WTC11 (cell line): ENCODE data around the gene RGS19. TPM values are rescaled to one million over a fixed set of nuclear protein-coding genes. Genes with fewer than 3 reads are reported as not detected.

ENCODE experiments used
- ATAC-seq: fragments of 200-7000 bp; cut with Tn5 transposase; 2 replicates; pipeline ENCODE4 v1.10.0; 2021; ENCODE audit warnings: mild to moderate bottlenecking, moderate library complexity
- CTCF ChIA-PET: fragments of 300-600 bp; sonication (Branson Sonifier 250); formaldehyde crosslinking; loops from one replicate; lab custom pipeline; 2021; ENCODE audit warnings: antibody characterized with exemption; lab: Charles Lee
- POLR2A ChIA-PET: fragments of 350-600 bp; sonication (Branson Sonifier 250); formaldehyde crosslinking; loops from one replicate; lab custom pipeline; 2021; ENCODE audit warnings: antibody characterized with exemption; lab: Charles Lee
- DNase-seq: peaks from one replicate; pipeline ENCODE4 v3.0.0; 2021; ENCODE audit warnings: low spot score
- H3K27ac Mint-ChIP-seq: 2 replicates; pipeline ENCODE4 v1.8.0; 2021; ENCODE audit warnings: mixed read lengths
- H3K27me3 Mint-ChIP-seq: 2 replicates; pipeline ENCODE4 v1.8.0; 2021; ENCODE audit warnings: low read depth, mild to moderate bottlenecking, moderate library complexity, mixed read lengths
- H3K36me3 Mint-ChIP-seq: 2 replicates; pipeline ENCODE4 v1.8.0; 2021; ENCODE audit warnings: mixed read lengths
- H3K4me1 Mint-ChIP-seq: 2 replicates; pipeline ENCODE4 v1.8.0; 2022; ENCODE audit warnings: mixed read lengths
- H3K4me3 Mint-ChIP-seq: 2 replicates; pipeline ENCODE4 v1.8.0; 2021; ENCODE audit warnings: mild to moderate bottlenecking, moderate library complexity, mixed read lengths
- H3K9me3 Mint-ChIP-seq: 2 replicates; pipeline ENCODE4 v1.8.0; 2021; ENCODE audit warnings: mixed read lengths
- ATF6 ChIP-seq: sonication (generic); formaldehyde crosslinking; IDR thresholded peaks from 2 replicates; pipeline ENCODE4 v1.8.1; 2023; ENCODE audit warnings: mild to moderate bottlenecking, missing genetic modification reagents
- CBFB ChIP-seq: sonication (generic); formaldehyde crosslinking; IDR thresholded peaks from 2 replicates; pipeline ENCODE4 v1.8.1; 2022; ENCODE audit warnings: mild to moderate bottlenecking, low read depth, missing genetic modification reagents
- CREM ChIP-seq: sonication (generic); formaldehyde crosslinking; IDR thresholded peaks from 2 replicates; pipeline ENCODE4 v1.8.1; 2022; ENCODE audit warnings: mild to moderate bottlenecking, missing genetic modification reagents, moderate library complexity
- ERG ChIP-seq: fragments of 250-450 bp; sonication (Bioruptor Pico); IDR thresholded peaks from 2 replicates; pipeline ENCODE4 v1.8.0; 2021; ENCODE audit warnings: mild to moderate bottlenecking
- ESRRA ChIP-seq: sonication (generic); formaldehyde crosslinking; IDR thresholded peaks from 2 replicates; pipeline ENCODE4 v1.8.1; 2022; ENCODE audit warnings: mild to moderate bottlenecking, missing genetic modification reagents, borderline replicate concordance
- FOXK1 ChIP-seq: sonication (generic); formaldehyde crosslinking; IDR thresholded peaks from 2 replicates; pipeline ENCODE4 v1.8.0; 2022; ENCODE audit warnings: mild to moderate bottlenecking, moderate library complexity, missing genetic modification reagents
- GTF2I ChIP-seq: fragments of 250-450 bp; sonication (Bioruptor Pico); conservative IDR thresholded peaks from 2 replicates; pipeline ENCODE4 v1.4.0; 2021; ENCODE audit warnings: mild to moderate bottlenecking
- HMGXB4 ChIP-seq: sonication (generic); formaldehyde crosslinking; IDR thresholded peaks from 2 replicates; pipeline ENCODE4 v1.8.1; 2023; ENCODE audit warnings: mild to moderate bottlenecking, moderate library complexity, missing genetic modification reagents
- MYBL2 ChIP-seq: sonication (generic); formaldehyde crosslinking; IDR thresholded peaks from 2 replicates; pipeline ENCODE4 v1.8.1; 2023; ENCODE audit warnings: mild to moderate bottlenecking, moderate library complexity, missing genetic modification reagents
- NR3C1 ChIP-seq: sonication (generic); formaldehyde crosslinking; conservative IDR thresholded peaks from 2 replicates; pipeline ENCODE4 v1.8.1; 2023; ENCODE audit warnings: low read depth, mild to moderate bottlenecking, missing genetic modification reagents
- PREB ChIP-seq: sonication (generic); formaldehyde crosslinking; IDR thresholded peaks from 2 replicates; pipeline ENCODE4 v1.8.1; 2022; ENCODE audit warnings: mild to moderate bottlenecking, missing genetic modification reagents, moderate library complexity, borderline replicate concordance
- RELA ChIP-seq: sonication (generic); formaldehyde crosslinking; IDR thresholded peaks from 2 replicates; pipeline ENCODE4 v1.8.1; 2022; ENCODE audit warnings: missing genetic modification reagents, mild to moderate bottlenecking, borderline replicate concordance
- TP53 ChIP-seq: sonication (generic); formaldehyde crosslinking; IDR thresholded peaks from 2 replicates; pipeline ENCODE4 v1.8.1; 2023; ENCODE audit warnings: mild to moderate bottlenecking, missing genetic modification reagents
- ZBTB43 ChIP-seq: sonication (generic); formaldehyde crosslinking; IDR thresholded peaks from 2 replicates; pipeline ENCODE4 v1.8.1; 2023; ENCODE audit warnings: mild to moderate bottlenecking, missing genetic modification reagents
- ZMAT4 ChIP-seq: fragments of 250-450 bp; sonication (Bioruptor Pico); IDR thresholded peaks from 2 replicates; pipeline ENCODE4 v1.9.0; 2021; ENCODE audit warnings: mild to moderate bottlenecking
- ZNF219 ChIP-seq: sonication (generic); formaldehyde crosslinking; IDR thresholded peaks from 2 replicates; pipeline ENCODE4 v1.8.0; 2023; ENCODE audit warnings: missing genetic modification reagents, mild to moderate bottlenecking, borderline replicate concordance
- ZNF232 ChIP-seq: sonication (generic); formaldehyde crosslinking; IDR thresholded peaks from 2 replicates; pipeline ENCODE4 v1.8.0; 2022; ENCODE audit warnings: mild to moderate bottlenecking, missing genetic modification reagents
- ZNF532 ChIP-seq: fragments of 250-450 bp; sonication (Bioruptor Pico); IDR thresholded peaks from 2 replicates; pipeline ENCODE4 v1.9.0; 2021; ENCODE audit warnings: mild to moderate bottlenecking, borderline replicate concordance
- total RNA-seq: library from RNA; stranded (reverse); gene quantifications from 3 replicates; pipeline ENCODE4 v1.2.3, GENCODE V29; 2021

The RGS19 gene
- total RNA-seq, 1 experiment from 2014 or later: 13.8 TPM

GRCh38 chr20:64033981-64034493 lies 45.3 kb downstream of the RGS19 start (continued):
- no peak for TF ChIP-seq PREB (CRISPR knock-in tag)
- no peak for TF ChIP-seq NR3C1

- CTCF ChIA-PET: interaction anchor here (0.7 to 1.0 kb wide), 2 partner anchors 22 to 24 kb away, joined by 3 read pairs; no protein-coding TSS in a partner anchor
- TF ChIP-seq ATF6 (no peak), ZNF532 (no peak), ZNF219 (CRISPR knock-in tag) (no peak), MYBL2 (CRISPR knock-in tag) (no peak), GTF2I (no peak), RELA (CRISPR knock-in tag) (no peak), TP53 (CRISPR knock-in tag) (no peak), ZNF232 (CRISPR knock-in tag) (no peak), ZBTB43 (CRISPR knock-in tag) (no peak), ZMAT4 (no peak), CBFB (CRISPR knock-in tag) (no peak), FOXK1 (no peak), ERG (CRISPR knock-in tag) (no peak), HMGXB4 (no peak), ESRRA (CRISPR knock-in tag) (no peak), CREM (no peak)
- Mint-ChIP-seq H3K4me3 (no peak overlapping the region), H3K36me3 (peaks cover 28% of the 10 kb centered on the region), H3K27me3 (peaks cover 5% of the 10 kb centered on the region; the same call in 1 of the 2 replicates), H3K9me3 (no peaks in the 10 kb centered on the region), H3K27ac (no peak overlapping the region), H3K4me1 (peaks cover 20% of the 10 kb centered on the region)
- no peak for ATAC-seq
- POLR2A ChIA-PET: no interaction called here
- DNase-seq: no peak
Measured at GRCh38 chr20:64032706-64033624, 46.4 kb downstream of the RGS19 start.
